ENCODE measurements around the gene AKT3.

The AKT3 gene

DNA sequence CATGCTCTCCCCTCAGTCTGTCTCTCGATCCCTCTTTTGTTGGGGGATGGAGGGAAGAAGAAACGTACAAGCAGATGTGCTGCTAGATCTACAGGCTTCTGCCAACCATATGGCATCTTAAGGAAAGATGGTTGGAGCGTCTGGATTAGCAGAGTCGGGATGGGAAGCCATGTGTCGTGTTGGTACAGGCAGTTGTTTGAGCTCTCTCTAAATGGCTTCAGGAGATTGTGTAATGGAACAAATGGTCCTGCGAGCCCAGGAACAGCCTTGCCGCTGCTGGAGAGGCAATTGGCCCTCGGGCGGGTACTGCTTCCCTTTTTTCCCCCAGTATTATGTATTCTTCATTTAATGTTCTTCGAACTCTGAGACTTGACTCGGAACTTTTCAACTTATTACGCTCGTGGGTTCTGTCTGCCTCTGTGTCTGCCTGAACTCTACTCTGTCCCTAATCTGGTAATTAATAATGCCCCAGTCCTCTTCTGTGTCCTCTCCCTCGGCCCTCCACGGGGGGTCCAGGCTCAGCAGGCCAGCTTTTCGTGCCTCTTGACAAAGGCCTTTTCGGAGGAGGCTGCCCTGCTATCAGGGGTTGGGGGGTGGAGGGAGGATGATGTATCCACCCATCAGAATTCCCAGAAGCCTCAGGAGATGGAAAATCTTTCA is 378.9 kb downstream of the AKT3 start:
- Histone ChIP-seq H3K18ac (ENCODE audit: low read length) (no peak overlapping the region), H3K36me3 (ENCODE audit: control insufficient read depth in 1 of 2, insufficient read depth in 2 of 2, low read length in 2 of 2) (no peaks in the 10 kb centered on the region)

DNA sequence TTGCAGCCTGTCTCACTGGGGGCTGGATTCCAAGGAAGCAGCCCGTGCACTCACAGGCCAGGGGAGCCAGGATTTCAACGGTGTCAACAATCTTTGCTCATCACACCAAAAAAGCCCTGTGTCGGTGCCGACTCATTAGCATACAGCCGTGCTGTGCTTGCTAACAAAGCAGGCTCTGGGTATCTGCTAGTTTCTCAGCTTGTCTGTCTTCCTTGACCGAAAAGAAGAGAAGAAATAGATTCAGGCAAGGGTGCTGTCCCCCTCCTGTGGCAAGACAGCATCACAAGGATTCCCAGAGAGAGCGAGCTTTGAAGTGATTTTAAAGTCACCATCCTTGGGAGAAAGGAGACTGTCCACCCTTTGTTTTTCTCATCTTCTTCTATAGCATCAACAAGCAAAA is 379.5 kb downstream of the AKT3 start:
- H3K4ac ChIP-seq (ENCODE audit: low read depth, low read length) = no peak overlapping the region
- no peak overlapping the region for H2BK120ac ChIP-seq (ENCODE audit: insufficient read depth, low read length, poor library complexity)
- H3K4me3 ChIP-seq (ENCODE audit: low read depth, low read length) = no peak overlapping the region
- no peak for DNase-seq
- H4K91ac ChIP-seq (ENCODE audit: low read depth, low read length) = no peak overlapping the region
- no peak overlapping the region for H4K8ac ChIP-seq (ENCODE audit: low read depth, low read length)
- H3K27me3 ChIP-seq (ENCODE audit: insufficient read depth, low read length) = no peaks in the 10 kb centered on the region
- no peak overlapping the region for H3K27ac ChIP-seq (ENCODE audit: low read depth, low read length)
- no peak overlapping the region for H3K23ac ChIP-seq (ENCODE audit: low read length)
- no peak overlapping the region for H3K9ac ChIP-seq (ENCODE audit: low read length)
- H3K79me2 ChIP-seq (ENCODE audit: control insufficient read depth, insufficient read depth, low read length, poor library complexity) = no peaks in the 10 kb centered on the region
- no peaks in the 10 kb centered on the region for H3K9me3 ChIP-seq (ENCODE audit: insufficient read depth, low read depth, low read length)
- H3K36me3 ChIP-seq (ENCODE audit: control insufficient read depth in 1 of 2, insufficient read depth in 2 of 2, low read length in 2 of 2) = no peaks in the 10 kb centered on the region
- H3K79me1 ChIP-seq (ENCODE audit: low read length) = no peaks in the 10 kb centered on the region
- H3K4me1 ChIP-seq (ENCODE audit: control insufficient read depth in 1 of 2, insufficient read depth in 2 of 2, low read length in 2 of 2) = peaks cover 0 to 2% of the 10 kb centered on the region in 2 experiments
- H2BK12ac ChIP-seq (ENCODE audit: low read length) = no peak overlapping the region
- H2AK5ac ChIP-seq (ENCODE audit: low read length) = no peak overlapping the region
- H2AFZ ChIP-seq (ENCODE audit: insufficient read depth, low read length, poor library complexity) = no peak overlapping the region
- H2BK5ac ChIP-seq (ENCODE audit: low read depth, low read length, poor library complexity) = no peak overlapping the region
- no peak overlapping the region for H4K12ac ChIP-seq (ENCODE audit: low read depth, low read length)
- no peak overlapping the region for H3K4me2 ChIP-seq (ENCODE audit: low read length)
- no peak overlapping the region for H3K14ac ChIP-seq (ENCODE audit: low read length)
- no peak overlapping the region for H3K18ac ChIP-seq (ENCODE audit: low read length)
- no CpG with 5 or more reads among the region's 7 CpGs for WGBS (ENCODE audit: extremely low coverage, insufficient coverage, insufficient read length)

More for the DNA sequence above, 378.9 kb downstream of the AKT3 start:
- Histone ChIP-seq H2BK5ac (ENCODE audit: low read depth, low read length, poor library complexity) (no peak overlapping the region), H3K9ac (ENCODE audit: low read length) (no peak overlapping the region), H3K23ac (ENCODE audit: low read length) (no peak overlapping the region), H3K4me2 (ENCODE audit: low read length) (no peak overlapping the region), H3K4me3 (ENCODE audit: low read depth, low read length) (no peak overlapping the region), H3K4ac (ENCODE audit: low read depth, low read length) (no peak overlapping the region), H3K79me2 (ENCODE audit: control insufficient read depth, insufficient read depth, low read length, poor library complexity) (no peaks in the 10 kb centered on the region), H2BK12ac (ENCODE audit: low read length) (no peak overlapping the region), H2BK120ac (ENCODE audit: insufficient read depth, low read length, poor library complexity) (no peak overlapping the region), H3K27me3 (ENCODE audit: insufficient read depth, low read length) (no peaks in the 10 kb centered on the region), H3K79me1 (ENCODE audit: low read length) (no peaks in the 10 kb centered on the region), H3K9me3 (ENCODE audit: insufficient read depth, low read depth, low read length) (no peaks in the 10 kb centered on the region), H4K8ac (ENCODE audit: low read depth, low read length) (no peak overlapping the region), H4K91ac (ENCODE audit: low read depth, low read length) (no peak overlapping the region), H4K12ac (ENCODE audit: low read depth, low read length) (no peak overlapping the region), H3K27ac (ENCODE audit: low read depth, low read length) (no peak overlapping the region), H2AK5ac (ENCODE audit: low read length) (no peak overlapping the region), H2AFZ (ENCODE audit: insufficient read depth, low read length, poor library complexity) (no peak overlapping the region), H3K4me1 (ENCODE audit: control insufficient read depth in 1 of 2, insufficient read depth in 2 of 2, low read length in 2 of 2) (peaks cover 0 to 2% of the 10 kb centered on the region in 2 experiments), H3K14ac (ENCODE audit: low read length) (no peak overlapping the region)
- DNase-seq = no peak
- WGBS (ENCODE audit: extremely low coverage, insufficient coverage, insufficient read length) = no CpG with 5 or more reads among the region's 17 CpGs

DNA sequence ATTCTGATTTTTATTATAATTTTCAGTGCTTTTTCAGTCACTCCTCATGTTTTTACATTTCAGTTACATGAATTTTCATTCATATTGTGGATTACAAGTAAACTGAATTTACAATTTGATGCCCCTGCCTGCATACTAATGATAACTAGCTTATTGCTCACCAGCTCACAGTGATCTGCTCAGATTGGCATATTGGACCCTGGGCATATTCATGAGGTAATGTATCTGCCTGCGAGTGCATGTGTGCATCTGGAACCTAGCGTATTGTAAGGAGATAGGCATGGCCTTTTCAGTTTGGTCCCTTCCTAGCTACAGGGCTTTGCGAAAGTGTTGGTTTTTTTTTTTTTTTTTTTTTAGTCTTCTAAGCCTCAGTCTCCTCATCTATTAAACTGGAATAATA is 380.5 kb downstream of the AKT3 start:
- Histone ChIP-seq H2BK12ac (ENCODE audit: low read length) (no peak overlapping the region), H2BK120ac (ENCODE audit: insufficient read depth, low read length, poor library complexity) (no peak overlapping the region), H3K4me1 (ENCODE audit: control insufficient read depth in 1 of 2, insufficient read depth in 2 of 2, low read length in 2 of 2) (peaks cover 0 to 2% of the 10 kb centered on the region in 2 experiments), H3K27ac (ENCODE audit: low read depth, low read length) (no peak overlapping the region), H4K12ac (ENCODE audit: low read depth, low read length) (no peak overlapping the region), H2BK5ac (ENCODE audit: low read depth, low read length, poor library complexity) (no peak overlapping the region), H3K9me3 (ENCODE audit: insufficient read depth, low read depth, low read length) (no peaks in the 10 kb centered on the region), H3K36me3 (ENCODE audit: control insufficient read depth in 1 of 2, insufficient read depth in 2 of 2, low read length in 2 of 2) (no peaks in the 10 kb centered on the region), H3K23ac (ENCODE audit: low read length) (peak overlapping the region; percentile 77), H3K79me1 (ENCODE audit: low read length) (no peaks in the 10 kb centered on the region), H4K91ac (ENCODE audit: low read depth, low read length) (no peak overlapping the region), H4K8ac (ENCODE audit: low read depth, low read length) (no peak overlapping the region), H3K4me2 (ENCODE audit: low read length) (no peak overlapping the region), H3K4ac (ENCODE audit: low read depth, low read length) (no peak overlapping the region), H3K79me2 (ENCODE audit: control insufficient read depth, insufficient read depth, low read length, poor library complexity) (no peaks in the 10 kb centered on the region), H2AK5ac (ENCODE audit: low read length) (no peak overlapping the region), H3K4me3 (ENCODE audit: low read depth, low read length) (no peak overlapping the region), H3K18ac (ENCODE audit: low read length) (no peak overlapping the region), H3K14ac (ENCODE audit: low read length) (no peak overlapping the region), H3K9ac (ENCODE audit: low read length) (no peak overlapping the region), H3K27me3 (ENCODE audit: insufficient read depth, low read length) (no peaks in the 10 kb centered on the region), H2AFZ (ENCODE audit: insufficient read depth, low read length, poor library complexity) (no peak overlapping the region)
- DNase-seq = no peak
- no CpG with 5 or more reads among the region's 3 CpGs for WGBS (ENCODE audit: extremely low coverage, insufficient coverage, insufficient read length)

DNA sequence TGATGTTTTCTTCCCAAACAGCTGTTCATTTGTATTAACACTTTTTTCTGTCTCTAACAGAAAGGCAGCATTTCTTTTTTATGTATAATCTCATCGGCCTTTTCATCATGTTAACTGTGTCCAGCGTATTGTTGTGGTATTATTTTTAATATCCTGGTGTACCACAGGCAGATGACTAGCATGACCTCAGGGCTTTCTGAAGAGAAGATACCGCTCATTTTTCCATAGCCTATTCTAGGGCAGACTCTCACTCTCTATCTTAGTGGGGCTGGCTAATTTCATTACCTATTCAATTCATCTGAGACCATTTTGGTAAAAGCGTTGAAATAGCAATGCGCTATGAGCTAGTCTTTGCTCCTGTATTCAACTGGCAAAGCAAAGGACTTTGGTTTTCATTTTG is 384.3 kb downstream of the AKT3 start:
- Histone ChIP-seq H4K91ac (ENCODE audit: low read depth, low read length) (no peak overlapping the region), H3K27ac (ENCODE audit: low read depth, low read length) (no peak overlapping the region), H2AK5ac (ENCODE audit: low read length) (no peak overlapping the region), H2BK5ac (ENCODE audit: low read depth, low read length, poor library complexity) (no peak overlapping the region), H3K9me3 (ENCODE audit: insufficient read depth, low read depth, low read length) (no peaks in the 10 kb centered on the region), H3K9ac (ENCODE audit: low read length) (no peak overlapping the region), H3K79me2 (ENCODE audit: control insufficient read depth, insufficient read depth, low read length, poor library complexity) (no peaks in the 10 kb centered on the region), H3K4me3 (ENCODE audit: low read depth, low read length) (no peak overlapping the region), H4K8ac (ENCODE audit: low read depth, low read length) (no peak overlapping the region), H3K18ac (ENCODE audit: low read length) (no peak overlapping the region), H3K23ac (ENCODE audit: low read length) (no peak overlapping the region), H2BK12ac (ENCODE audit: low read length) (no peak overlapping the region), H3K27me3 (ENCODE audit: insufficient read depth, low read length) (no peaks in the 10 kb centered on the region), H3K4me1 (ENCODE audit: control insufficient read depth in 1 of 2, insufficient read depth in 2 of 2, low read length in 2 of 2) (no peaks in the 10 kb centered on the region), H4K12ac (ENCODE audit: low read depth, low read length) (no peak overlapping the region), H3K4ac (ENCODE audit: low read depth, low read length) (no peak overlapping the region), H3K79me1 (ENCODE audit: low read length) (no peaks in the 10 kb centered on the region), H3K4me2 (ENCODE audit: low read length) (no peak overlapping the region), H2AFZ (ENCODE audit: insufficient read depth, low read length, poor library complexity) (no peak overlapping the region), H3K36me3 (ENCODE audit: control insufficient read depth in 1 of 2, insufficient read depth in 2 of 2, low read length in 2 of 2) (peaks cover 0 to under 1% of the 10 kb centered on the region in 2 experiments), H2BK120ac (ENCODE audit: insufficient read depth, low read length, poor library complexity) (no peak overlapping the region), H3K14ac (ENCODE audit: low read length) (no peak overlapping the region)
- no peak for DNase-seq
- WGBS (ENCODE audit: extremely low coverage, insufficient coverage, insufficient read length) = no CpG with 5 or more reads among the region's 5 CpGs
